PFSK-1 (cell line): ENCODE results near the gene TADA2B.

Source experiments
- REST ChIP-seq, 2 experiments: IDR thresholded peaks; 2 replicates each; pipeline versions ENCODE4 v1.6.1 to v1.8.0; 2011 to 2012; ENCODE audit warnings: low read depth in 2 of 2, low read length in 2 of 2, control low read depth in 1 of 2, inconsistent platforms in 1 of 2, mild to moderate bottlenecking in 1 of 2, moderate library complexity in 1 of 2; ENCODE audit not compliant: insufficient read depth in 1 of 2
- TAF1 ChIP-seq: IDR thresholded peaks from 2 replicates; pipeline ENCODE4 v1.6.1; 2012; ENCODE audit warnings: low read length, control low read depth, borderline replicate concordance; ENCODE audit not compliant: insufficient read depth

- no peak for TF ChIP-seq REST (IDR thresholded peaks at IDR 0.05; ENCODE audit: insufficient read depth in 1 of 2, low read depth in 2 of 2, low read length in 2 of 2)
- no peak for TF ChIP-seq TAF1
Measured at GRCh38 chr4:7045961-7046921, 3.1 kb downstream of the TADA2B start.
